Thyroid gland (tissue), 4 donors: ENCODE measurements around the gene DOCK1. TPM values are rescaled to one million over a fixed set of nuclear protein-coding genes. Genes with fewer than 3 reads are reported as not detected.

Source experiments
- DNase-seq, 2 donors: peaks; one replicate each; pipeline ENCODE4 v3.0.0-alpha.2; 2019
- H3K27ac ChIP-seq, 3 donors: fragments of 200-600 bp; sonication (generic); 1 replicate in 2 of 3; 2 replicates in 1 of 3; pipeline ENCODE4 v1.5.1; 2016 to 2019; ENCODE audit warnings: mild to moderate bottlenecking in 1 of 3, moderate library complexity in 1 of 3
- H3K27me3 ChIP-seq: fragments of 200-600 bp; sonication (generic); one replicate; pipeline ENCODE4 v1.5.1; 2019
- H3K36me3 ChIP-seq, 2 donors: fragments of 200-600 bp; sonication (generic); one replicate each; pipeline ENCODE4 v1.5.1; 2016 to 2019
- H3K4me1 ChIP-seq, 2 donors: fragments of 200-600 bp; sonication (generic); one replicate each; pipeline ENCODE4 v1.5.1; 2017 to 2019
- H3K4me3 ChIP-seq, 3 donors: fragments of 200-600 bp; sonication (generic); replicated peaks in 1 of 3; 1 replicate in 2 of 3; 2 replicates in 1 of 3; pipeline ENCODE4 v1.5.1; 2016; ENCODE audit warnings: mild to moderate bottlenecking in 1 of 3
- H3K9me3 ChIP-seq: fragments of 200-600 bp; sonication (generic); one replicate; pipeline ENCODE4 v1.5.1; 2017
- CTCF ChIP-seq, 6 experiments: fragments of 200-600 bp in 3 of 6; fragments of 450-650 bp in 3 of 6; sonication (generic) in 3 of 6; IDR thresholded peaks; one replicate each; pipeline ENCODE4 v1.5.1; 2016 to 2019; ENCODE audit warnings: antibody characterized with exemption in 6 of 6, mild to moderate bottlenecking in 2 of 6, inconsistent platforms in 1 of 6, moderate library complexity in 1 of 6
- POLR2A ChIP-seq, 2 donors: fragments of 450-650 bp; IDR thresholded peaks; one replicate each; pipeline ENCODE4 v1.6.1; 2017; ENCODE audit warnings: antibody characterized with exemption in 2 of 2, mild to moderate bottlenecking in 2 of 2, moderate library complexity in 1 of 2
- WGBS, 2 donors: methylation state at CpG; one replicate each; pipeline ENCODE4 v1.1.5; 2017; 5-methylcytosine and 5-hydroxymethylcytosine counted together
- intact Hi-C: fragments of 100-400 bp; cut with DNase I; formaldehyde crosslinking; loops from one replicate; pipeline ENCODE4 v1.15.1; 2023
- total RNA-seq, 4 donors: library from RNA; depleted of rRNA; stranded (reverse); fragments of >200 nt; gene quantifications; one replicate each; pipeline ENCODE4 v1.2.3, GENCODE V29; 2016

The DOCK1 gene
- total RNA-seq, 4 donors from 2014 or later, result 89.7 to 217 (median 112) TPM

- Histone ChIP-seq H3K4me3 (no peak overlapping the region), H3K36me3 (no peaks in the 10 kb centered on the region), H3K27ac (no peak overlapping the region), H3K4me1 (no peaks in the 10 kb centered on the region), H3K9me3 (no peaks in the 10 kb centered on the region), H3K27me3 (no peaks in the 10 kb centered on the region)
- no peak for DNase-seq
- 88 to 89% methylated on average over 10 to 11 of the region's 11 CpGs for WGBS, 2 donors
- TF ChIP-seq POLR2A (IDR thresholded peaks at IDR 0.05) (no peak), CTCF (IDR thresholded peaks at IDR 0.05) (no peak)
- intact Hi-C loops, result no loop called here
Measured at GRCh38 chr10:127458016-127458810, 553.0 kb downstream of the DOCK1 start.

DNA sequence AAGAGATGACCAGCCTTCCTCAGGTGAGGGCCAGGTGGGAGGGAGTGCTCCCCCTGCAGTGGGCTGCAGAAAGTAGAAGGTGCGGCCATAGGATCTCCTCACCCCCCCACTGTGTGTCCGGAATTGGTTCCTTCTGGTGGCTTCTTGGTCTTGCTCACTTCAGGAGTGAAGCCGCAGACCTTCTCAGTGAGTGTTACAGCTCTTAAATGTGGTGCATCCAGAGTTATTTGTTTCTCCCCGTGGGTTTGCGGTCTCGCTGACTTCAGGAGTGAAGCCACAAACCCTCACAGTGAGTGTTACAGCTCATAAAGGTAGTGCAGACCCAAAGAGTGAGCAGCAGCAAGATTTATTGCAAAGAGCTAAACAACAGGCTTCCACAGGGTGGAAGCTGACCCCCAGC lies 553.6 kb downstream of the DOCK1 start:
- no peaks in the 10 kb centered on the region for H3K27me3 ChIP-seq
- 86 to 87% methylated on average over 6 of the region's 6 CpGs for WGBS, 2 donors
- intact Hi-C loops, result no loop called here
- no peak for DNase-seq
- H3K4me1 ChIP-seq, result no peaks in the 10 kb centered on the region
- no peak overlapping the region for H3K4me3 ChIP-seq
- H3K27ac ChIP-seq, result no peak overlapping the region
- TF ChIP-seq CTCF (IDR thresholded peaks at IDR 0.05) (no peak), POLR2A (IDR thresholded peaks at IDR 0.05) (no peak)
- no peaks in the 10 kb centered on the region for H3K9me3 ChIP-seq
- H3K36me3 ChIP-seq, result no peaks in the 10 kb centered on the region

- intact Hi-C loops, result no loop called here
- WGBS, 2 donors, result 83 to 85% methylated on average over 8 of the region's 8 CpGs
- no peaks in the 10 kb centered on the region for H3K27me3 ChIP-seq
Measured at GRCh38 chr10:127459918-127460317, 554.7 kb downstream of the DOCK1 start.

GRCh38 chr10:127462643-127463295 lies 557.5 kb downstream of the DOCK1 start:
- no peaks in the 10 kb centered on the region for H3K4me1 ChIP-seq
- DNase-seq, result no peak
- intact Hi-C loops, result no loop called here
- 63 to 69% methylated on average over 5 of the region's 5 CpGs for WGBS, 2 donors
- H3K36me3 ChIP-seq, result no peaks in the 10 kb centered on the region
- H3K27ac ChIP-seq, result no peak overlapping the region
- TF ChIP-seq CTCF (IDR thresholded peaks at IDR 0.05) (no peak), POLR2A (IDR thresholded peaks at IDR 0.05) (no peak)
- no peak overlapping the region for H3K4me3 ChIP-seq
- no peaks in the 10 kb centered on the region for H3K27me3 ChIP-seq
- no peaks in the 10 kb centered on the region for H3K9me3 ChIP-seq

More at GRCh38 chr10:127459918-127460317, 554.7 kb downstream of the DOCK1 start:
- TF ChIP-seq CTCF (IDR thresholded peaks at IDR 0.05) (no peak), POLR2A (IDR thresholded peaks at IDR 0.05) (no peak)
- H3K9me3 ChIP-seq, result no peaks in the 10 kb centered on the region
- H3K4me3 ChIP-seq, result no peak overlapping the region
- no peaks in the 10 kb centered on the region for H3K36me3 ChIP-seq
- DNase-seq, result no peak
- no peaks in the 10 kb centered on the region for H3K4me1 ChIP-seq
- no peak overlapping the region for H3K27ac ChIP-seq

- no peak for DNase-seq
- H3K27me3 ChIP-seq, result no peaks in the 10 kb centered on the region
- H3K27ac ChIP-seq, result no peak overlapping the region
- H3K36me3 ChIP-seq, result no peaks in the 10 kb centered on the region
- intact Hi-C loops, result no loop called here
- TF ChIP-seq CTCF (IDR thresholded peaks at IDR 0.05), result no peak
- no peak for TF ChIP-seq POLR2A (IDR thresholded peaks at IDR 0.05)
- no peak overlapping the region for H3K4me3 ChIP-seq
- no peaks in the 10 kb centered on the region for H3K4me1 ChIP-seq
- WGBS, 2 donors, result 82 to 84% methylated on average over 10 of the region's 10 CpGs
- no peaks in the 10 kb centered on the region for H3K9me3 ChIP-seq
Measured at GRCh38 chr10:127463548-127463947, 558.3 kb downstream of the DOCK1 start.
